ENCODE data around the gene SLC6A2.

GRCh38 chr16:55747785-55748184, 92.0 kb downstream of the SLC6A2 start:
- TF ChIP-seq POLR2A (IDR thresholded peaks at IDR 0.05), result no peak
- TF ChIP-seq, protein P1, sequence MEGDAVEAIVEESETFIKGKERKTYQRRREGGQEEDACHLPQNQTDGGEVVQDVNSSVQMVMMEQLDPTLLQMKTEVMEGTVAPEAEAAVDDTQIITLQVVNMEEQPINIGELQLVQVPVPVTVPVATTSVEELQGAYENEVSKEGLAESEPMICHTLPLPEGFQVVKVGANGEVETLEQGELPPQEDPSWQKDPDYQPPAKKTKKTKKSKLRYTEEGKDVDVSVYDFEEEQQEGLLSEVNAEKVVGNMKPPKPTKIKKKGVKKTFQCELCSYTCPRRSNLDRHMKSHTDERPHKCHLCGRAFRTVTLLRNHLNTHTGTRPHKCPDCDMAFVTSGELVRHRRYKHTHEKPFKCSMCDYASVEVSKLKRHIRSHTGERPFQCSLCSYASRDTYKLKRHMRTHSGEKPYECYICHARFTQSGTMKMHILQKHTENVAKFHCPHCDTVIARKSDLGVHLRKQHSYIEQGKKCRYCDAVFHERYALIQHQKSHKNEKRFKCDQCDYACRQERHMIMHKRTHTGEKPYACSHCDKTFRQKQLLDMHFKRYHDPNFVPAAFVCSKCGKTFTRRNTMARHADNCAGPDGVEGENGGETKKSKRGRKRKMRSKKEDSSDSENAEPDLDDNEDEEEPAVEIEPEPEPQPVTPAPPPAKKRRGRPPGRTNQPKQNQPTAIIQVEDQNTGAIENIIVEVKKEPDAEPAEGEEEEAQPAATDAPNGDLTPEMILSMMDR (IDR thresholded peaks at IDR 0.05), result no peak

All from thyroid gland (tissue), 4 donors.